HG02970 (cell line): ENCODE measurements around the gene LRRK1.

ENCODE experiments used
- ATAC-seq: cut with Tn5 transposase; IDR thresholded peaks from one replicate; pipeline ENCODE4 v1.9.1; 2021; ENCODE audit warnings: mild to moderate bottlenecking, moderate library complexity, moderate number of reproducible peaks; ENCODE audit not compliant: unreplicated experiment, low FRiP score

Gene LRRK1

DNA sequence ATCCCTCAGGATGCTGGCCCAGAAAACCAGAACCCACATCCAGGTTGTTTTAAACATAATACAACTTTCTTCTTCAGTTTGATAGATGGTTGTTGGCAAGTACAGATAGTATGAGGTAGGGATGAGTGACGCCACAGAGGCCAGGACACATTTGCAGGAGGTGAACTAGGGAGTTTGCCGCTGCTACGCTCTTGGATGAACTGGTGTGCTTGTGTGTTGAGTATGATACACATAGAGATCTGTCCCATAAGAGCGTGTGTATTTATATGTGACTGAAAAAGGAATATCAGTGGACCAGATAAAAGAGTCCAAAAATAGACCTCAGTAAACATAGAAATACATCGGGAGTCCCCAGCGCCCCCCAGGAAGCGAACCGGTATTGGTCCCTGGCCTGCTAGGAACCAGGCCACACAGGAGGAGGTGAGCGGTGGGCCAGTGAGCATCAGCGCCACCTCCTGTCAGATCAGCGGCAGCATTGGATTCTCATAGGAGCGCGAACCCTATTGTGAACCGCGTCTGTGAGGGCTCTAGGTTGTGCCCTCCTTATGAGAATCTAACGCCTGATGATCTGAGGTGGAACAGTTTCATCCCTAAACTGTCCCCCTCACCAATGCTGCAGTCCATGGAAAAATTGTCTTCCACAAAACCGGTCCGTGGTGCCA is 98.1 kb downstream of the LRRK1 start:
- ATAC-seq: no peak

GRCh38 chr15:101018016-101018415 is 98.9 kb downstream of the LRRK1 start:
- no peak for ATAC-seq

GRCh38 chr15:101018450-101018849 is 99.3 kb downstream of the LRRK1 start:
- no peak for ATAC-seq

- no peak for ATAC-seq
Measured at GRCh38 chr15:101019366-101019896, 100.3 kb downstream of the LRRK1 start.

DNA sequence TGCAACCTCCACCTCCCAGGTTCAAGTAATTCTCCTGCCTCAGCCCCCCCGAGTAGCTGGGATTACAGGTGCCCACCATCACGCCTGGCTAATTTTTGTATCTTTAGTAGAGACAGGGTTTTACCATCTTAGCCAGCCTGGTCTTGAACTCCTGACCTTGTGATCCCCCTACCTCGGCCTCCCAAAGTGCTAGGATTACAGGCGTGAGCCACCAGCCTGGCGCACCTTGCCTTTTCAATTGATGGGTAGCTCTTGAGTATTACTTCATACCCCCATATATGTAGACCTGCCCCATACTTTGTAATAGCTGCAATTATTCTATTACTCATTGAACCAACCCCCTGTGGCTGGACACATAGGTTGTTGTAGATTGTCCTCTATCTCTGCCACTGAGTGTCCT is 101.3 kb downstream of the LRRK1 start:
- ATAC-seq: no peak

DNA sequence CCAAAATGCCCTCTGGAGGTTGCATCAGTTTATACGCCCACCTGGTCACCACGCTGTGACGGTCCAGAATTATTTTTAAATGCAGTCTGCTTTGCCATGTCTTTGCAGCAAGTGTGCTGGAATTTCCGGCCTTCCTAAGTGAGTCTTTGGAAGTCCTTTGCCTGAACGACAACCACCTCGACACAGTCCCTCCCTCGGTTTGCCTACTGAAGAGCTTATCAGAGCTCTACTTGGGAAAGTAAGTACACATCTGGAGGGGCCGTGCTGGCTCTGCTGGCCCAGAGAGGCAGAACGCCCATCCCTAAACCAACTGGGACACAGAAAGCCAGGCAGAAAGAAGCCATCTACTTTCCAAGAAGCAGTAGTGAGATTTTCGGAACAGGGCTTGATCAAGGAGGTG is 101.8 kb downstream of the LRRK1 start:
- ATAC-seq: no peak

- no peak for ATAC-seq
Measured at GRCh38 chr15:101022306-101022705, 103.1 kb downstream of the LRRK1 start.

GRCh38 chr15:101022876-101023275 is 103.7 kb downstream of the LRRK1 start:
- no peak for ATAC-seq

- no peak for ATAC-seq
Measured at GRCh38 chr15:101023501-101024072, 104.4 kb downstream of the LRRK1 start.

DNA sequence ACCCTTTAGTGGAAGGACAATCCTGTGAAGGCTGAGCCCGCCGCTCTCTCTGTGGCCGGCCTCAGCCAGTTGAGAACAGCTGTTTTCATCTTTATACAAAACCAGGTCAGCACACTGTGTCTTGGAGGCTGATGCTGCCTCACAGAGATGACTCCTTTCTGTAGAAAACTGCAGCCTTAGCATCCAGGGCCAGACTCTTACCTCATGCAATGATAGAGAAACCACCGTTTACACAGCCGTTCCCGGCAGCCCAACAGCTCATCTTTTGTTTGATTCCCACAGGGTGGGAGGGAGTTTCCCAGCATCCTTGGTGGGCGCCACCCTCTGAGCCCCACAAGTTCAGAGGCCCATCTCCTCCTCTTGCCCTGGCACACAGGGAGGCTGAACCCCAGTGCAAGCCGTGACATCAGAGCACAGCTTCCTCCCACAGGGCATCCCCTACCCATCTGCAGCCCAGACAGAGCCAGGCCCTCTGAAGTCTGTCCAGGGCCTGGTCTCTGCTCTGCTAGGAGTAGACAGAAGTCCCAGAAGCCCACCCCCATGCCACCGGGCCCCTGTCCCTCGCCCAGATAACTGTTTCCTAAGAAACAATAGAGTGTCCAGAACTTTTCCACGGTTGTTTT is 105.0 kb downstream of the LRRK1 start:
- ATAC-seq: no peak

- no peak for ATAC-seq
Measured at GRCh38 chr15:101024706-101025500, 105.7 kb downstream of the LRRK1 start.

DNA sequence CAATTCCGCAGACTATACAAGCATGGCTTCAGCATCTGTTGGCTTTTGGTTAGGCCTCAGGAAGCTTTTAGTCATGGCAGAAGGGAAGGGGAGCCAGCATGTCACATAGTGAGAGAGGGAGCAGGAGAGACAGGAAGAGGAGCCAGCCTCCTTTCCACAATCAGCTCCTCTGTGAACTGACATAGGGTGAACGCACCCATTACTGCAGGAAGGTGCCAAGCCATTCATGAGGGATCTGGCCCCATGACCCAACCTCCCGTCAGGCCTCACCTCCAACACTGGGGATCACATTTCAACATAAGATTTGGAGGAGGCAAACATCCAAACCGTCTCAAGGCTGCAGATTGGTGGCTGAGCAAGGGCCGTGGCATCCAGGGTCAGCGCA is 106.3 kb downstream of the LRRK1 start:
- no peak for ATAC-seq

GRCh38 chr15:101025896-101026631 is 106.9 kb downstream of the LRRK1 start:
- ATAC-seq: no peak

GRCh38 chr15:101026656-101027272 is 107.6 kb downstream of the LRRK1 start:
- ATAC-seq: no peak

DNA sequence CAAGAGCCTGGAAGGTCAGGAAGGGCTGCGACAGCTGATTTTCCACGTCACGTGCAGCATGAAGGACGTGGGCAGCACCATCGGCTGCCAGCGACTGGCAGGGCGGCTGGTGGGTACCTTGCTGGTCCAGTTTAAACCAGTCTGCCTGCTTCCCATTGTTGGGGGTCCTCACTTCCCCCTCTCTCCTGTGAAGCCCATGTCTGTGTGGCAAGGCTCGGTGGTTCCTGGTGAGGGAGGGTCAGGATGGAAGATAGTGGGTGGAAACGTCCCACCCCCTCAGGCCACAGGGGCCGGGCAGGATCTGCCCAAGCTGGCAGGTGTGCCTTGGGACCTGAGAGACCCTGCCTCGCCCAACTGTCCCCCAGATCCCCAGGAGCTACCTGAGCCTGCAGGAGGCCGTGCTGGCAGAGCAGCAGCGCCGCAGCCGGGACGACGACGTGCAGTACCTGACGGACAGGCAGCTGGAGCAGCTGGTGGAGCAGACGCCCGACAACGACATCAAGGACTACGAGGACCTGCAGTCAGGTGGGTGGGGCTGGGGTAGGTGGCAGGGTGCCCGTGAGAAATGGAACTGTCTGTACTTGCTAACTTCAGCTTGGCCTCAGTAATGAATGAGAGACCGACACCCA is 108.2 kb downstream of the LRRK1 start:
- no peak for ATAC-seq

GRCh38 chr15:101027920-101028319 is 108.8 kb downstream of the LRRK1 start:
- ATAC-seq: no peak

- ATAC-seq: no peak
Measured at GRCh38 chr15:101028321-101028720, 109.2 kb downstream of the LRRK1 start.

- no peak for ATAC-seq
Measured at GRCh38 chr15:101028772-101029438, 109.7 kb downstream of the LRRK1 start.
